Neural cell (in vitro differentiated cells): ENCODE measurements around the gene ESRRB. TPM values are rescaled to one million over a fixed set of nuclear protein-coding genes. Genes with fewer than 3 reads are reported as not detected.

Source experiments
- H2AFZ ChIP-seq: fragments of 200-600, 300-800 bp; sonication (generic), shearing (Covaris generic); 2 replicates; pipeline ENCODE4 v1.6.0; 2014; ENCODE audit warnings: low read depth, mild to moderate bottlenecking, antibody characterized with exemption, low read length, moderate library complexity
- H3F3A ChIP-seq: fragments of 200-600 bp; shearing (Covaris generic); 2 replicates; pipeline ENCODE4 v1.6.1; 2016; ENCODE audit warnings: mild to moderate bottlenecking, moderate library complexity, mixed read lengths, antibody characterized with exemption, low read length; ENCODE audit not compliant: insufficient read depth, poor library complexity, severe bottlenecking
- H3K27ac ChIP-seq: fragments of 200-600, 300-800 bp; sonication (generic), shearing (Covaris generic); 2 replicates; pipeline ENCODE4 v1.5.1; 2014; ENCODE audit warnings: mild to moderate bottlenecking, low read length, moderate library complexity
- H3K27me3 ChIP-seq: fragments of 300-800, 200-600 bp; sonication (generic), shearing (Covaris generic); 2 replicates; pipeline ENCODE4 v1.6.0; 2014; ENCODE audit warnings: mild to moderate bottlenecking, low read depth, low read length, moderate library complexity; ENCODE audit not compliant: insufficient read depth
- H3K36me3 ChIP-seq: fragments of 300-800, 200-600 bp; sonication (generic), shearing (Covaris generic); 2 replicates; pipeline ENCODE4 v1.5.1; 2014; ENCODE audit warnings: mild to moderate bottlenecking, antibody characterized with exemption, low read length, moderate library complexity; ENCODE audit not compliant: insufficient read depth
- H3K4me2 ChIP-seq: fragments of 300-800, 200-600 bp; sonication (generic), shearing (Covaris generic); 2 replicates; pipeline ENCODE4 v1.6.0; 2014; ENCODE audit warnings: mild to moderate bottlenecking, low read length
- H3K4me3 ChIP-seq: fragments of 300-800, 200-600 bp; sonication (generic), shearing (Covaris generic); 2 replicates; pipeline ENCODE4 v1.5.1; 2014; ENCODE audit warnings: mild to moderate bottlenecking, low read length, moderate library complexity
- H3K79me2 ChIP-seq: fragments of 200-600 bp; shearing (Covaris generic); replicated peaks from 2 replicates; pipeline ENCODE4 v1.6.0; 2014; ENCODE audit warnings: mild to moderate bottlenecking, low read length, moderate library complexity; ENCODE audit not compliant: insufficient read depth
- H3K9ac ChIP-seq: fragments of 300-800, 200-600 bp; sonication (generic), shearing (Covaris generic); 2 replicates; pipeline ENCODE4 v1.6.1; 2016; ENCODE audit warnings: mild to moderate bottlenecking, low read length, mixed read lengths
- H3K9me2 ChIP-seq: fragments of 200-600 bp; shearing (Covaris generic); 2 replicates; pipeline ENCODE4 v1.6.1; 2016; ENCODE audit warnings: mild to moderate bottlenecking, low read length, mixed read lengths; ENCODE audit not compliant: insufficient read depth
- H3K9me3 ChIP-seq: fragments of 200-600, 300-800 bp; sonication (generic), shearing (Covaris generic); 2 replicates; pipeline ENCODE4 v1.6.1; 2016; ENCODE audit warnings: mild to moderate bottlenecking, mixed run types, low read length, moderate library complexity, mixed read lengths
- H4K20me1 ChIP-seq: fragments of 200-600 bp; shearing (Covaris generic); 2 replicates; pipeline ENCODE4 v1.6.1; 2016; ENCODE audit warnings: mild to moderate bottlenecking, mixed run types; ENCODE audit not compliant: insufficient read depth
- EP300 ChIP-seq: fragments of 450-650 bp; conservative IDR thresholded peaks from 2 replicates; pipeline ENCODE4 v1.6.1; 2014; ENCODE audit warnings: antibody characterized with exemption, mild to moderate bottlenecking, moderate library complexity; ENCODE audit not compliant: poor library complexity, severe bottlenecking
- EZH2 ChIP-seq: fragments of 200-600, 300-800 bp; shearing (Covaris generic), sonication (generic); IDR thresholded peaks from 2 replicates; pipeline ENCODE4 v1.6.1; 2014; ENCODE audit warnings: antibody characterized with exemption, low read length, borderline replicate concordance, mild to moderate bottlenecking; ENCODE audit not compliant: insufficient read depth, poor library complexity, severe bottlenecking
- MXI1 ChIP-seq: fragments of 450-650 bp; conservative IDR thresholded peaks from 2 replicates; pipeline ENCODE4 v1.6.1; 2014; ENCODE audit warnings: antibody characterized with exemption, mild to moderate bottlenecking; ENCODE audit not compliant: poor library complexity, severe bottlenecking
- POLR2AphosphoS5 ChIP-seq: IDR thresholded peaks from 2 replicates; pipeline ENCODE4 v1.6.1; 2012
- RAD21 ChIP-seq: fragments of 450-650 bp; conservative IDR thresholded peaks from 2 replicates; pipeline ENCODE4 v1.6.1; 2014; ENCODE audit warnings: antibody characterized with exemption, mild to moderate bottlenecking, moderate library complexity
- SMC3 ChIP-seq: fragments of 450-650 bp; conservative IDR thresholded peaks from 2 replicates; pipeline ENCODE4 v1.6.1; 2014; ENCODE audit warnings: antibody characterized with exemption, mild to moderate bottlenecking, moderate library complexity; ENCODE audit not compliant: poor library complexity
- TAF1 ChIP-seq: IDR thresholded peaks from 2 replicates; pipeline ENCODE4 v1.6.1; 2012; ENCODE audit warnings: low read depth
- polyA plus RNA-seq: library from polyadenylated mRNA; depleted of rRNA; stranded (reverse); fragments of >200 nt; gene quantifications from 2 replicates; pipeline ENCODE4 v1.2.3, GENCODE V29; 2014
- TF ChIP-seq, protein P1 (sequence below): IDR thresholded peaks from 2 replicates; pipeline ENCODE4 v1.6.1; 2012; ENCODE audit warnings: borderline replicate concordance
- TF ChIP-seq, protein P2 (sequence below): fragments of 450-650 bp; IDR thresholded peaks from 2 replicates; pipeline ENCODE4 v1.5.1; 2014; ENCODE audit warnings: antibody characterized with exemption, mild to moderate bottlenecking, moderate library complexity; ENCODE audit not compliant: poor library complexity, severe bottlenecking

ESRRB gene
- polyA plus RNA-seq, 1 donor from 2014 or later: 0.59 TPM

GRCh38 chr14:76355771-76356170 is 20.2 kb upstream of the ESRRB start:
- Histone ChIP-seq H3K4me3 (no peak overlapping the region), H3K27ac (no peak overlapping the region), H3K36me3 (no peaks in the 10 kb centered on the region), H3K9ac (no peak overlapping the region), H3K79me2 (no peaks in the 10 kb centered on the region), H3K4me2 (no peak overlapping the region), H3K9me3 (no peaks in the 10 kb centered on the region), H3K27me3 (no peaks in the 10 kb centered on the region), H4K20me1 (no peaks in the 10 kb centered on the region), H3F3A (no peaks in the 10 kb centered on the region), H3K9me2 (no peaks in the 10 kb centered on the region), H2AFZ (no peak overlapping the region)
- TF ChIP-seq, protein P1, sequence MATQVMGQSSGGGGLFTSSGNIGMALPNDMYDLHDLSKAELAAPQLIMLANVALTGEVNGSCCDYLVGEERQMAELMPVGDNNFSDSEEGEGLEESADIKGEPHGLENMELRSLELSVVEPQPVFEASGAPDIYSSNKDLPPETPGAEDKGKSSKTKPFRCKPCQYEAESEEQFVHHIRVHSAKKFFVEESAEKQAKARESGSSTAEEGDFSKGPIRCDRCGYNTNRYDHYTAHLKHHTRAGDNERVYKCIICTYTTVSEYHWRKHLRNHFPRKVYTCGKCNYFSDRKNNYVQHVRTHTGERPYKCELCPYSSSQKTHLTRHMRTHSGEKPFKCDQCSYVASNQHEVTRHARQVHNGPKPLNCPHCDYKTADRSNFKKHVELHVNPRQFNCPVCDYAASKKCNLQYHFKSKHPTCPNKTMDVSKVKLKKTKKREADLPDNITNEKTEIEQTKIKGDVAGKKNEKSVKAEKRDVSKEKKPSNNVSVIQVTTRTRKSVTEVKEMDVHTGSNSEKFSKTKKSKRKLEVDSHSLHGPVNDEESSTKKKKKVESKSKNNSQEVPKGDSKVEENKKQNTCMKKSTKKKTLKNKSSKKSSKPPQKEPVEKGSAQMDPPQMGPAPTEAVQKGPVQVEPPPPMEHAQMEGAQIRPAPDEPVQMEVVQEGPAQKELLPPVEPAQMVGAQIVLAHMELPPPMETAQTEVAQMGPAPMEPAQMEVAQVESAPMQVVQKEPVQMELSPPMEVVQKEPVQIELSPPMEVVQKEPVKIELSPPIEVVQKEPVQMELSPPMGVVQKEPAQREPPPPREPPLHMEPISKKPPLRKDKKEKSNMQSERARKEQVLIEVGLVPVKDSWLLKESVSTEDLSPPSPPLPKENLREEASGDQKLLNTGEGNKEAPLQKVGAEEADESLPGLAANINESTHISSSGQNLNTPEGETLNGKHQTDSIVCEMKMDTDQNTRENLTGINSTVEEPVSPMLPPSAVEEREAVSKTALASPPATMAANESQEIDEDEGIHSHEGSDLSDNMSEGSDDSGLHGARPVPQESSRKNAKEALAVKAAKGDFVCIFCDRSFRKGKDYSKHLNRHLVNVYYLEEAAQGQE: no peak
- TF ChIP-seq, protein P2, sequence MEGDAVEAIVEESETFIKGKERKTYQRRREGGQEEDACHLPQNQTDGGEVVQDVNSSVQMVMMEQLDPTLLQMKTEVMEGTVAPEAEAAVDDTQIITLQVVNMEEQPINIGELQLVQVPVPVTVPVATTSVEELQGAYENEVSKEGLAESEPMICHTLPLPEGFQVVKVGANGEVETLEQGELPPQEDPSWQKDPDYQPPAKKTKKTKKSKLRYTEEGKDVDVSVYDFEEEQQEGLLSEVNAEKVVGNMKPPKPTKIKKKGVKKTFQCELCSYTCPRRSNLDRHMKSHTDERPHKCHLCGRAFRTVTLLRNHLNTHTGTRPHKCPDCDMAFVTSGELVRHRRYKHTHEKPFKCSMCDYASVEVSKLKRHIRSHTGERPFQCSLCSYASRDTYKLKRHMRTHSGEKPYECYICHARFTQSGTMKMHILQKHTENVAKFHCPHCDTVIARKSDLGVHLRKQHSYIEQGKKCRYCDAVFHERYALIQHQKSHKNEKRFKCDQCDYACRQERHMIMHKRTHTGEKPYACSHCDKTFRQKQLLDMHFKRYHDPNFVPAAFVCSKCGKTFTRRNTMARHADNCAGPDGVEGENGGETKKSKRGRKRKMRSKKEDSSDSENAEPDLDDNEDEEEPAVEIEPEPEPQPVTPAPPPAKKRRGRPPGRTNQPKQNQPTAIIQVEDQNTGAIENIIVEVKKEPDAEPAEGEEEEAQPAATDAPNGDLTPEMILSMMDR: no peak
- TF ChIP-seq EZH2: no peak
- no peak for TF ChIP-seq RAD21
- TF ChIP-seq SMC3: no peak
- TF ChIP-seq MXI1: no peak
- no peak for TF ChIP-seq EP300
- TF ChIP-seq TAF1: no peak

- peaks cover 27% of the 10 kb centered on the region for H3K27me3 ChIP-seq
- H4K20me1 ChIP-seq: no peaks in the 10 kb centered on the region
- H3K9me2 ChIP-seq: no peaks in the 10 kb centered on the region
- H3K9me3 ChIP-seq: no peaks in the 10 kb centered on the region
- no peak overlapping the region for H3K9ac ChIP-seq
- TF ChIP-seq, protein P2: no peak
- TF ChIP-seq SMC3 (no peak), MXI1 (no peak), EP300 (no peak), POLR2AphosphoS5 (no peak), EZH2 (no peak), TAF1 (no peak), RAD21 (no peak)
- TF ChIP-seq, protein P1: no peak
- H3F3A ChIP-seq: no peaks in the 10 kb centered on the region
- no peaks in the 10 kb centered on the region for H3K79me2 ChIP-seq
- H3K27ac ChIP-seq: no peak overlapping the region
- no peaks in the 10 kb centered on the region for H3K36me3 ChIP-seq
- no peak overlapping the region for H3K4me3 ChIP-seq
- H3K4me2 ChIP-seq: no peak overlapping the region
- no peak overlapping the region for H2AFZ ChIP-seq
Observed at GRCh38 chr14:76371066-76371465, 4.9 kb upstream of the ESRRB start.
